HCT116 (cell line): Measurements from ENCODE around the gene CIAO2A. TPM values are rescaled to one million over a fixed set of nuclear protein-coding genes. Genes with fewer than 3 reads are reported as not detected.

ENCODE experiments used
- ATAC-seq: fragments of 200-7000 bp; cut with Tn5 transposase; 2 replicates; pipeline ENCODE4 v1.9.1; 2020; ENCODE audit warnings: mild to moderate bottlenecking, moderate library complexity
- BruUV-seq: library from RNA; stranded (reverse); fragments of 400-500 nt; replicated peaks from 2 replicates; lab custom pipeline; 2021; lab: Mats Ljungman, UMichigan
- CTCF ChIA-PET: fragments of 300-600 bp; sonication (Branson Sonifier 250); formaldehyde crosslinking; loops from one replicate; lab custom pipeline; 2021; ENCODE audit warnings: antibody characterized with exemption; lab: Charles Lee
- POLR2A ChIA-PET: fragments of 300-600, 350-600 bp; sonication (Branson Sonifier 250); formaldehyde crosslinking; loops from one replicate; lab custom pipeline; 2021; ENCODE audit warnings: antibody characterized with exemption; lab: Charles Lee
- RAD21 ChIA-PET, 2 experiments: fragments of 300-600 bp; sonication (Branson Sonifier 250); formaldehyde crosslinking; loops; one replicate each; lab custom pipeline; 2023; ENCODE audit warnings: low total read pairs in 2 of 2; ENCODE audit not compliant: uncharacterized antibody in 2 of 2, unreplicated experiment in 2 of 2, low non-redundant PET in 1 of 2; lab: Charles Lee
- DNase-seq: peaks from one replicate; pipeline ENCODE4 v3.0.0-alpha.2; 2010; ENCODE audit warnings: low read depth, low spot score
- H2AFZ ChIP-seq: fragments of 200-600 bp; shearing (Covaris generic), sonication (generic); 2 replicates; pipeline ENCODE4 v1.6.1; 2017; ENCODE audit warnings: low read depth, mixed run types, mixed read lengths, antibody characterized with exemption, low read length; ENCODE audit not compliant: poor library complexity, severe bottlenecking
- H3K27ac ChIP-seq: 2 replicates; pipeline ENCODE4 v1.5.1; 2012; ENCODE audit warnings: low read depth, low read length
- H3K27me3 ChIP-seq: fragments of 200-600 bp; sonication (generic); 2 replicates; pipeline ENCODE4 v1.6.1; 2016; ENCODE audit warnings: mixed run types, low read length, mixed read lengths; ENCODE audit not compliant: insufficient read depth
- H3K36me3 ChIP-seq, 2 experiments: fragments of 200-500 bp in 1 of 2; fragments of 200-600 bp in 1 of 2; sonication (Bioruptor generic) in 1 of 2; sonication (generic) in 1 of 2; 2 replicates each; pipeline versions ENCODE4 v1.5.1 to v1.6.1; 2014 to 2016; ENCODE audit warnings: low read length in 2 of 2, inconsistent platforms in 1 of 2, mixed read lengths in 1 of 2, mixed run types in 1 of 2; ENCODE audit not compliant: insufficient read depth in 2 of 2, control insufficient read depth in 1 of 2
- H3K4me1 ChIP-seq, 2 experiments: fragments of 200-600 bp in 1 of 2; sonication (generic) in 1 of 2; 2 replicates each; pipeline versions ENCODE4 v1.5.1 to v1.6.1; 2012 to 2017; ENCODE audit warnings: low read length in 2 of 2, inconsistent platforms in 1 of 2, mild to moderate bottlenecking in 1 of 2, mixed read lengths in 1 of 2, mixed run types in 1 of 2, moderate library complexity in 1 of 2; ENCODE audit not compliant: insufficient read depth in 2 of 2, control insufficient read depth in 1 of 2
- H3K4me2 ChIP-seq: fragments of 200-600 bp; sonication (generic); 2 replicates; pipeline ENCODE4 v1.6.1; 2017; ENCODE audit warnings: mixed run types, low read length, mixed read lengths
- H3K4me3 ChIP-seq, 2 experiments: fragments of 200-600 bp in 1 of 2; sonication (generic) in 1 of 2; replicated peaks in 1 of 2; 2 replicates each; pipeline ENCODE4 v1.5.1; 2011 to 2016; ENCODE audit warnings: low read length in 2 of 2, control low read depth in 1 of 2, low read depth in 1 of 2, mild to moderate bottlenecking in 1 of 2, mixed read lengths in 1 of 2, mixed run types in 1 of 2
- H3K79me2 ChIP-seq: fragments of 200-600 bp; sonication (generic); 2 replicates; pipeline ENCODE4 v1.6.1; 2017; ENCODE audit warnings: mild to moderate bottlenecking, mixed run types, low read length, moderate library complexity, mixed read lengths; ENCODE audit not compliant: insufficient read depth
- H3K9ac ChIP-seq: fragments of 200-600 bp; sonication (generic); 2 replicates; pipeline ENCODE4 v1.6.1; 2016; ENCODE audit warnings: low read length, mixed read lengths
- H3K9me2 ChIP-seq: fragments of 200-600 bp; sonication (generic), shearing (Covaris generic); 2 replicates; pipeline ENCODE4 v1.6.1; 2017; ENCODE audit warnings: mixed run types, mild to moderate bottlenecking, moderate library complexity; ENCODE audit not compliant: insufficient read depth
- H3K9me3 ChIP-seq, 2 experiments: fragments of 200-500 bp in 1 of 2; fragments of 200-600 bp in 1 of 2; sonication (Bioruptor generic) in 1 of 2; sonication (generic) in 1 of 2; 2 replicates each; pipeline ENCODE4 v1.6.1; 2014 to 2017; ENCODE audit warnings: low read length in 2 of 2, mixed read lengths in 2 of 2, inconsistent platforms in 1 of 2, low read depth in 1 of 2, mild to moderate bottlenecking in 1 of 2, mixed run types in 1 of 2, moderate library complexity in 1 of 2; ENCODE audit not compliant: control insufficient read depth in 1 of 2, insufficient read depth in 1 of 2
- H4K20me1 ChIP-seq: fragments of 200-600 bp; sonication (generic), shearing (Covaris generic); 2 replicates; pipeline ENCODE4 v1.6.1; 2017; ENCODE audit warnings: mixed run types, mild to moderate bottlenecking, moderate library complexity; ENCODE audit not compliant: insufficient read depth
- ATF3 ChIP-seq: IDR thresholded peaks from 2 replicates; pipeline ENCODE4 v1.6.1; 2012
- CBX3 ChIP-seq: IDR thresholded peaks from 2 replicates; pipeline ENCODE4 v1.6.1; 2012; ENCODE audit warnings: low read depth
- CTCF ChIP-seq, 3 experiments: fragments of 200-600 bp in 1 of 3; sonication (generic) in 1 of 3; IDR thresholded peaks in 2 of 3; conservative IDR thresholded peaks in 1 of 3; 2 replicates each; pipeline ENCODE4 v1.5.1; 2012 to 2017; ENCODE audit warnings: low read depth in 2 of 3, low read length in 2 of 3, antibody characterized with exemption in 1 of 3, borderline replicate concordance in 1 of 3, control low read depth in 1 of 3, mild to moderate bottlenecking in 1 of 3, mixed read lengths in 1 of 3, mixed run types in 1 of 3, moderate library complexity in 1 of 3; ENCODE audit not compliant: insufficient read depth in 1 of 3
- EZH2 ChIP-seq: fragments of 200-600 bp; sonication (generic); IDR thresholded peaks from 2 replicates; pipeline ENCODE4 v1.6.1; 2017; ENCODE audit warnings: antibody characterized with exemption, mixed run types
- MAX ChIP-seq: IDR thresholded peaks from 2 replicates; pipeline ENCODE4 v1.6.1; 2012
- REST ChIP-seq: IDR thresholded peaks from 2 replicates; pipeline ENCODE4 v1.6.1; 2012; ENCODE audit warnings: low read depth
- SIN3A ChIP-seq: IDR thresholded peaks from 2 replicates; pipeline ENCODE4 v1.6.1; 2012; ENCODE audit warnings: low read depth
- SRF ChIP-seq: IDR thresholded peaks from 2 replicates; pipeline ENCODE4 v1.6.1; 2012; ENCODE audit warnings: low read depth
- TCF7L2 ChIP-seq: IDR thresholded peaks from 2 replicates; pipeline ENCODE4 v1.7.0; 2011; ENCODE audit warnings: borderline replicate concordance, inconsistent platforms; ENCODE audit not compliant: insufficient read depth, insufficient read length; ENCODE audit errors: extremely low read depth
- YY1 ChIP-seq: IDR thresholded peaks from 2 replicates; pipeline ENCODE4 v1.6.1; 2011; ENCODE audit warnings: low read length, low read depth, moderate library complexity, mild to moderate bottlenecking; ENCODE audit not compliant: insufficient replicate concordance; ENCODE audit errors: extremely low read depth
- ZBTB33 ChIP-seq: IDR thresholded peaks from 2 replicates; pipeline ENCODE4 v1.6.1; 2011; ENCODE audit warnings: mild to moderate bottlenecking, low read length, moderate library complexity; ENCODE audit not compliant: insufficient replicate concordance; ENCODE audit errors: extremely low read depth
- intact Hi-C: fragments of 100-400 bp; cut with micrococcal nuclease; formaldehyde crosslinking; loops from 2 replicates; pipeline ENCODE4 v1.10.0; 2022
- total RNA-seq: library from RNA; stranded (reverse); gene quantifications from one replicate; pipeline ENCODE4 v1.2.1, GENCODE V29; 2021; ENCODE audit not compliant: unreplicated experiment

Gene CIAO2A
- total RNA-seq, 1 experiment from 2014 or later, result 69.3 TPM

GRCh38 chr15:64052925-64053491, 40.6 kb downstream of the CIAO2A start:
- Histone ChIP-seq H3K36me3 (no peaks in the 10 kb centered on the region), H3K4me3 (no peak overlapping the region), H3K4me1 (no peaks in the 10 kb centered on the region), H3K79me2 (no peaks in the 10 kb centered on the region)
- TF ChIP-seq MAX (no peak), REST (no peak), SRF (no peak), TCF7L2 (no peak), CTCF (IDR thresholded peaks at IDR 0.05 in 2 of 3, conservative IDR thresholded peaks at IDR 0.05 in 1 of 3; ENCODE audit: borderline replicate concordance in 1 of 3, insufficient read depth in 1 of 3, low read depth in 2 of 3, low read length in 2 of 3) (no peak), SIN3A (no peak), CBX3 (no peak), ATF3 (no peak), YY1 (no peak), EZH2 (no peak), ZBTB33 (no peak)
- TF ChIP-seq, all 23 proteins: peak for 0
- Histone ChIP-seq H3K4me2 (no peak overlapping the region), H3K9me3 (no peaks in the 10 kb centered on the region), H2AFZ (no peak overlapping the region), H3K9me2 (no peaks in the 10 kb centered on the region), H3K9ac (no peak overlapping the region), H4K20me1 (no peaks in the 10 kb centered on the region), H3K27ac (no peak overlapping the region), H3K27me3 (no peaks in the 10 kb centered on the region)
- ATAC-seq (no peak), DNase-seq (no peak)
- intact Hi-C loops, result no loop called here
- POLR2A ChIA-PET, result no interaction called here
- no TSS peak for BruUV-seq
- CTCF ChIA-PET, result no interaction called here
- RAD21 ChIA-PET, result no interaction called here
